Panc1 (cell line): ENCODE data around the gene SDK1. TPM values are rescaled to one million over a fixed set of nuclear protein-coding genes. Genes with fewer than 3 reads are reported as not detected.

Experiments
- ATAC-seq: fragments of 200-7000 bp; cut with Tn5 transposase; 2 replicates; pipeline ENCODE4 v1.9.1; 2020; ENCODE audit warnings: mild to moderate bottlenecking, moderate library complexity
- BruUV-seq: library from RNA; stranded (reverse); fragments of 400-500 nt; replicated peaks from 2 replicates; lab custom pipeline; 2021; lab: Mats Ljungman, UMichigan
- CTCF ChIA-PET: fragments of 300-600 bp; sonication (Branson Sonifier 250); formaldehyde crosslinking; loops from one replicate; lab custom pipeline; 2022; ENCODE audit warnings: antibody characterized with exemption; lab: Charles Lee
- POLR2A ChIA-PET: fragments of 300-600 bp; sonication (Branson Sonifier 250); formaldehyde crosslinking; loops from one replicate; lab custom pipeline; 2022; ENCODE audit warnings: antibody characterized with exemption; lab: Charles Lee
- DNase-seq: peaks from one replicate; pipeline ENCODE4 v3.0.0-alpha.2; 2010; ENCODE audit warnings: low read depth, low spot score
- H3K27ac ChIP-seq: 2 replicates; pipeline ENCODE4 v1.5.1; 2011; ENCODE audit warnings: mild to moderate bottlenecking, low read length, inconsistent platforms
- H3K27me3 ChIP-seq: fragments of 200-500 bp; sonication (Bioruptor generic); 2 replicates; pipeline ENCODE4 v1.6.0; 2014; ENCODE audit warnings: low read length, inconsistent platforms; ENCODE audit not compliant: control insufficient read depth, insufficient read depth
- H3K36me3 ChIP-seq: fragments of 200-500 bp; sonication (Bioruptor generic); 2 replicates; pipeline ENCODE4 v1.5.1; 2014; ENCODE audit warnings: inconsistent platforms, mild to moderate bottlenecking, low read length, moderate library complexity; ENCODE audit not compliant: control insufficient read depth, insufficient read depth
- H3K4me1 ChIP-seq: 2 replicates; pipeline ENCODE4 v1.5.1; 2011; ENCODE audit warnings: inconsistent platforms, mild to moderate bottlenecking, low read length, moderate library complexity; ENCODE audit not compliant: control insufficient read depth, insufficient read depth
- H3K4me3 ChIP-seq, 2 experiments: 2 replicates each; pipeline ENCODE4 v1.5.1; 2011 to 2012; ENCODE audit warnings: low read depth in 2 of 2, low read length in 2 of 2, mild to moderate bottlenecking in 2 of 2, inconsistent platforms in 1 of 2, moderate library complexity in 1 of 2
- H3K9me3 ChIP-seq: fragments of 200-500 bp; sonication (Bioruptor generic); 2 replicates; pipeline ENCODE4 v1.5.1; 2014; ENCODE audit warnings: low read depth, mild to moderate bottlenecking, inconsistent platforms, low read length, moderate library complexity; ENCODE audit not compliant: control insufficient read depth, insufficient read depth
- CTCF ChIP-seq: fragments of 450-650 bp; IDR thresholded peaks from 2 replicates; pipeline ENCODE4 v1.5.1; 2017; ENCODE audit warnings: mild to moderate bottlenecking
- POLR2AphosphoS5 ChIP-seq: IDR thresholded peaks from 2 replicates; pipeline ENCODE4 v1.6.1; 2012; ENCODE audit warnings: mild to moderate bottlenecking, low read depth, low read length, moderate library complexity
- REST ChIP-seq, 2 experiments: IDR thresholded peaks; 2 replicates each; pipeline ENCODE4 v1.6.1; 2011 to 2012; ENCODE audit warnings: low read depth in 2 of 2, control low read depth in 1 of 2, low read length in 1 of 2, mild to moderate bottlenecking in 1 of 2, moderate library complexity in 1 of 2; ENCODE audit not compliant: insufficient read depth in 1 of 2
- SIN3A ChIP-seq: IDR thresholded peaks from 2 replicates; pipeline ENCODE4 v1.6.1; 2012; ENCODE audit warnings: low read depth, mild to moderate bottlenecking, low read length, moderate library complexity, borderline replicate concordance; ENCODE audit not compliant: insufficient read depth
- TCF7L2 ChIP-seq: IDR thresholded peaks from 2 replicates; pipeline ENCODE4 v1.6.1; 2011; ENCODE audit warnings: mild to moderate bottlenecking, low read depth, low read length, inconsistent platforms
- in situ Hi-C: cut with HindIII; loops from 2 replicates; pipeline ENCODE4 v1.10.0; 2016; ENCODE audit warnings: low sequenced_read_pairs, low pct_unique_long_range_greater_than_20kb
- intact Hi-C: fragments of 100-400 bp; cut with micrococcal nuclease; formaldehyde crosslinking; loops from one replicate; pipeline ENCODE4 v1.10.0; 2022; ENCODE audit not compliant: unreplicated experiment
- total RNA-seq: library from RNA; stranded (reverse); gene quantifications from one replicate; pipeline ENCODE4 v1.2.1, GENCODE V29; 2021; ENCODE audit not compliant: unreplicated experiment

Gene SDK1
- total RNA-seq, 1 experiment from 2014 or later: 47.4 TPM

DNA sequence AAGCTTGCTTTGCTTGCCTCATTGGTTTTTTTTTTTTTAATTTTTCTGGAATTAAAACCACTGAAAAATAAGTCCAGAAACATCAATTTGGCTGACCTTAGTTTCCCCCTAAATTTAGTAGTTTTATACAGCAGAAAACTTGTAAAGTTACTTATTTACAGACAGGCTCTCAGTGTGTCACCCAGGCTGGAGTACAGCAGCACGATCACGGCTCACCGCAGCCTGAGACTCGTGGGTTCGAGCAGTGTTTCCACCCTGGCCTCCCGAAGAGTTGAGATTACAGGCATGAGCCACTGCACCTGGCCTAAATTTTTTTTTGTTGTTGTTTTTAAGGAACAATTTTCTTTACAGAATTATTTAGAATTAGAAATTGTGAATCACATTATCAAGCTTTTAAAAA lies 250.5 kb downstream of the SDK1 start:
- Histone ChIP-seq H3K27ac (no peak overlapping the region), H3K27me3 (no peaks in the 10 kb centered on the region), H3K9me3 (peaks cover 28% of the 10 kb centered on the region; the same call in 1 of the 2 replicates), H3K4me3 (no peak overlapping the region), H3K4me1 (peaks cover 8% of the 10 kb centered on the region), H3K36me3 (no peaks in the 10 kb centered on the region)
- TF ChIP-seq SIN3A (no peak), CTCF (no peak), TCF7L2 (no peak), POLR2AphosphoS5 (no peak), REST (IDR thresholded peaks at IDR 0.05; ENCODE audit: insufficient read depth in 1 of 2, low read depth in 2 of 2, low read length in 1 of 2) (no peak)
- no TSS peak for BruUV-seq
- ChIA-PET CTCF (no interaction called here), POLR2A (interaction anchor here (0.6 to 0.7 kb wide), 2 partner anchors 8 to 40 kb away, joined by 4 to 8 read pairs; no protein-coding TSS in a partner anchor)
- ATAC-seq (no peak), DNase-seq (no peak)
- in situ Hi-C loops: no loop called here
- intact Hi-C loops: no loop called here

- H3K4me1 ChIP-seq: peaks cover 8% of the 10 kb centered on the region
- H3K9me3 ChIP-seq: peaks cover 28% of the 10 kb centered on the region; the same call in 1 of the 2 replicates
- no peaks in the 10 kb centered on the region for H3K36me3 ChIP-seq
- DNase-seq (no peak), ATAC-seq (no peak)
- H3K27ac ChIP-seq: no peak overlapping the region
- in situ Hi-C loops: no loop called here
- BruUV-seq: no TSS peak
- intact Hi-C loops: no loop called here
- no peaks in the 10 kb centered on the region for H3K27me3 ChIP-seq
- CTCF ChIA-PET: no interaction called here
- TF ChIP-seq TCF7L2: no peak
- no peak for TF ChIP-seq CTCF
- no peak for TF ChIP-seq POLR2AphosphoS5
- TF ChIP-seq SIN3A: no peak
- TF ChIP-seq REST (IDR thresholded peaks at IDR 0.05; ENCODE audit: insufficient read depth in 1 of 2, low read depth in 2 of 2, low read length in 1 of 2): no peak
- POLR2A ChIA-PET: interaction anchor here (0.7 kb wide), 1 partner anchor 286 kb away, joined by 3 read pairs; no protein-coding TSS in a partner anchor
- no peak overlapping the region for H3K4me3 ChIP-seq
Measured at GRCh38 chr7:3552499-3552898, 251.4 kb downstream of the SDK1 start.
